ENCODE data around the gene PPP3CB.

GRCh38 chr10:73506074-73506473 is 10.2 kb upstream of the PPP3CB start:
- TF ChIP-seq, protein P1, sequence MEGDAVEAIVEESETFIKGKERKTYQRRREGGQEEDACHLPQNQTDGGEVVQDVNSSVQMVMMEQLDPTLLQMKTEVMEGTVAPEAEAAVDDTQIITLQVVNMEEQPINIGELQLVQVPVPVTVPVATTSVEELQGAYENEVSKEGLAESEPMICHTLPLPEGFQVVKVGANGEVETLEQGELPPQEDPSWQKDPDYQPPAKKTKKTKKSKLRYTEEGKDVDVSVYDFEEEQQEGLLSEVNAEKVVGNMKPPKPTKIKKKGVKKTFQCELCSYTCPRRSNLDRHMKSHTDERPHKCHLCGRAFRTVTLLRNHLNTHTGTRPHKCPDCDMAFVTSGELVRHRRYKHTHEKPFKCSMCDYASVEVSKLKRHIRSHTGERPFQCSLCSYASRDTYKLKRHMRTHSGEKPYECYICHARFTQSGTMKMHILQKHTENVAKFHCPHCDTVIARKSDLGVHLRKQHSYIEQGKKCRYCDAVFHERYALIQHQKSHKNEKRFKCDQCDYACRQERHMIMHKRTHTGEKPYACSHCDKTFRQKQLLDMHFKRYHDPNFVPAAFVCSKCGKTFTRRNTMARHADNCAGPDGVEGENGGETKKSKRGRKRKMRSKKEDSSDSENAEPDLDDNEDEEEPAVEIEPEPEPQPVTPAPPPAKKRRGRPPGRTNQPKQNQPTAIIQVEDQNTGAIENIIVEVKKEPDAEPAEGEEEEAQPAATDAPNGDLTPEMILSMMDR (conservative IDR thresholded peaks at IDR 0.05; ENCODE audit: low read depth in 2 of 2), result no peak
- no peak for TF ChIP-seq EZH2 (IDR thresholded peaks at IDR 0.05; ENCODE audit: low read depth, unreplicated experiment)
- TF ChIP-seq POLR2AphosphoS5 (IDR thresholded peaks at IDR 0.05; ENCODE audit: low read depth), result no peak
- no peak for TF ChIP-seq CREB1 (CRISPR knock-in tag; IDR thresholded peaks at IDR 0.05; ENCODE audit: low read depth)
- TF ChIP-seq ZNF114 (CRISPR knock-in tag; IDR thresholded peaks at IDR 0.05), result no peak
- TF ChIP-seq REST (IDR thresholded peaks at IDR 0.05; ENCODE audit: unreplicated experiment), result no peak
- no peak for TF ChIP-seq ETS1 (IDR thresholded peaks at IDR 0.05)
- TF ChIP-seq ZNF331 (CRISPR knock-in tag; IDR thresholded peaks at IDR 0.05; ENCODE audit: low read depth), result no peak
- TF ChIP-seq EZH2phosphoT487 (IDR thresholded peaks at IDR 0.05; ENCODE audit: unreplicated experiment), result no peak
- no peak for TF ChIP-seq JUNB (IDR thresholded peaks at IDR 0.05; ENCODE audit: unreplicated experiment)
- no peak for TF ChIP-seq NANOG (IDR thresholded peaks at IDR 0.05; ENCODE audit: borderline replicate concordance)
- no peak for TF ChIP-seq STAT1 (IDR thresholded peaks at IDR 0.05; ENCODE audit: unreplicated experiment)
- no peak for TF ChIP-seq ZNF462 (CRISPR knock-in tag; IDR thresholded peaks at IDR 0.05)

All from GM23338 (cell line).